Ovary (tissue), 9 donors: Measurements from ENCODE around the gene F7. TPM values are rescaled to one million over a fixed set of nuclear protein-coding genes. Genes with fewer than 3 reads are reported as not detected.

Experiments
- DNase-seq, 5 donors: peaks; one replicate each; pipeline ENCODE4 v3.0.0-alpha.2; 2019 to 2020
- H3K27ac ChIP-seq, 2 donors: fragments of 200-600 bp; one replicate each; pipeline versions ENCODE4 v1.5.1 to v1.8.0; 2019 to 2022
- H3K27me3 ChIP-seq: fragments of 200-600 bp; one replicate; pipeline ENCODE4 v1.8.0; 2022
- H3K36me3 ChIP-seq: fragments of 200-600 bp; sonication (generic); one replicate; pipeline ENCODE4 v1.5.1; 2019
- H3K4me1 ChIP-seq: one replicate; pipeline ENCODE4 v1.8.1; 2013; ENCODE audit warnings: mild to moderate bottlenecking, moderate library complexity; ENCODE audit not compliant: insufficient read depth
- H3K4me3 ChIP-seq: fragments of 200-600 bp; sonication (generic); one replicate; pipeline ENCODE4 v1.5.1; 2017
- H3K9me3 ChIP-seq, 2 donors: fragments of 200-600 bp in 1 of 2; sonication (generic) in 1 of 2; one replicate each; pipeline versions ENCODE4 v1.5.1 to v1.8.1; 2013 to 2019; ENCODE audit warnings: mild to moderate bottlenecking in 1 of 2, moderate library complexity in 1 of 2
- CTCF ChIP-seq, 3 donors: fragments of 450-650 bp in 2 of 3; fragments of 200-600 bp in 1 of 3; IDR thresholded peaks; one replicate each; pipeline versions ENCODE4 v1.5.1 to v1.8.0; 2016 to 2022; ENCODE audit warnings: antibody characterized with exemption in 3 of 3, mild to moderate bottlenecking in 1 of 3
- EP300 ChIP-seq: sonication (generic); formaldehyde crosslinking; IDR thresholded peaks from one replicate; pipeline ENCODE4 v1.6.1; 2017; ENCODE audit warnings: antibody characterized with exemption
- POLR2A ChIP-seq: fragments of 450-650 bp; IDR thresholded peaks from one replicate; pipeline ENCODE4 v1.6.1; 2017; ENCODE audit warnings: antibody characterized with exemption, mild to moderate bottlenecking, moderate library complexity
- WGBS, 3 donors: extraction: QIAGEN DNeasy Blood & Tissue Kit in 1 of 3; methylation state at CpG; one replicate each; pipeline versions ENCODE4 v1.1.5 to v1.1.7; 2013 to 2017; 5-methylcytosine and 5-hydroxymethylcytosine counted together
- intact Hi-C, 4 donors: fragments of 100-400 bp; cut with DNase I; formaldehyde crosslinking; loops; one replicate each; pipeline versions ENCODE4 v1.11.0 to v1.15.1; 2022 to 2023
- polyA plus RNA-seq, 2 donors: library from polyadenylated mRNA; stranded (reverse); fragments of 200-250 nt in 1 of 2; fragments of 350-450 nt in 1 of 2; fragmentation: Illumina TruSeq in 1 of 2; extraction: RNeasy Lipid Tissue Mini Kit (QIAGEN cat#74804) in 1 of 2; gene quantifications; one replicate each; pipeline ENCODE4 v1.2.3, GENCODE V29; 2013 to 2014
- total RNA-seq, 7 donors: library from RNA; depleted of rRNA in 2 of 7; stranded (reverse); fragments of >200 nt in 2 of 7; fragmentation: NEBNext Ultra II Directional in 3 of 7; extraction: Animal tissue kit (Norgen Biotek cat#: 25700) in 3 of 7; gene quantifications; one replicate each; pipeline versions ENCODE4 v1.1.0 to v1.2.4, GENCODE V29; 2016 to 2023
- donor health status: DM: no; HTN: no; CAD: no; lungs with moderate emphysema.
- donor health status: DM: no; HTN: no; CAD: no.
- donor health status: Bipolar disorder and iron deficiency.
- donor health status: DM: yes; HTN: yes; CAD: no.
- donor health status: DM: no; HTN: no; CAD: no.
- donor health status: DM: yes; HTN: yes; CAD: no.

The F7 gene
- total and polyA plus RNA-seq, 9 donors = 0.11 to 2.1 (median 0.35) TPM; not detected in 2

- no peak overlapping the region for H3K27ac ChIP-seq
- intact Hi-C loops = no loop called here
- 72 to 86% (median 73%) methylated on average over 12 of the region's 12 CpGs for WGBS, 3 donors
- H3K9me3 ChIP-seq = no peaks in the 10 kb centered on the region
- DNase-seq = no peak
- no peak for TF ChIP-seq POLR2A
- no peak for TF ChIP-seq CTCF (IDR thresholded peaks at IDR 0.05)
- TF ChIP-seq EP300 = no peak
- no peaks in the 10 kb centered on the region for H3K36me3 ChIP-seq
- H3K27me3 ChIP-seq = no peaks in the 10 kb centered on the region
- no peak overlapping the region for H3K4me3 ChIP-seq
- no peaks in the 10 kb centered on the region for H3K4me1 ChIP-seq
Measured at GRCh38 chr13:113164492-113164891, 58.9 kb downstream of the F7 start.

- WGBS, 3 donors = 87 to 93% (median 90%) methylated on average over 10 of the region's 10 CpGs
- no peak for DNase-seq
- no peaks in the 10 kb centered on the region for H3K4me1 ChIP-seq
- H3K27ac ChIP-seq = no peak overlapping the region
- intact Hi-C loops = no loop called here
- H3K36me3 ChIP-seq = no peaks in the 10 kb centered on the region
- TF ChIP-seq CTCF (IDR thresholded peaks at IDR 0.05) (no peak), EP300 (no peak), POLR2A (no peak)
- no peaks in the 10 kb centered on the region for H3K9me3 ChIP-seq
- H3K27me3 ChIP-seq = no peaks in the 10 kb centered on the region
- no peak overlapping the region for H3K4me3 ChIP-seq
Measured at GRCh38 chr13:113166266-113166665, 60.7 kb downstream of the F7 start.

GRCh38 chr13:113166681-113167080 is 61.1 kb downstream of the F7 start:
- no peak for DNase-seq
- WGBS, 3 donors = 89 to 90% (median 90%) methylated on average over 5 of the region's 5 CpGs
- no peak overlapping the region for H3K27ac ChIP-seq
- TF ChIP-seq POLR2A (no peak), CTCF (IDR thresholded peaks at IDR 0.05) (no peak), EP300 (no peak)
- no peaks in the 10 kb centered on the region for H3K36me3 ChIP-seq
- intact Hi-C loops = no loop called here
- no peaks in the 10 kb centered on the region for H3K9me3 ChIP-seq
- H3K4me3 ChIP-seq = no peak overlapping the region
- H3K27me3 ChIP-seq = no peaks in the 10 kb centered on the region
- H3K4me1 ChIP-seq = no peaks in the 10 kb centered on the region

- no peak for DNase-seq
- H3K4me3 ChIP-seq = no peak overlapping the region
- no peak overlapping the region for H3K27ac ChIP-seq
- H3K36me3 ChIP-seq = no peaks in the 10 kb centered on the region
- no peaks in the 10 kb centered on the region for H3K27me3 ChIP-seq
- H3K9me3 ChIP-seq = no peaks in the 10 kb centered on the region
- TF ChIP-seq EP300 (no peak), CTCF (IDR thresholded peaks at IDR 0.05) (no peak), POLR2A (no peak)
- intact Hi-C loops = no loop called here
- H3K4me1 ChIP-seq = no peaks in the 10 kb centered on the region
- WGBS, 3 donors = 93 to 94% (median 94%) methylated on average over 10 of the region's 10 CpGs
Measured at GRCh38 chr13:113167155-113167554, 61.6 kb downstream of the F7 start.

GRCh38 chr13:113167575-113167974 is 62.0 kb downstream of the F7 start:
- no peak for TF ChIP-seq POLR2A
- no peak overlapping the region for H3K27ac ChIP-seq
- H3K9me3 ChIP-seq = no peaks in the 10 kb centered on the region
- H3K4me1 ChIP-seq = no peaks in the 10 kb centered on the region
- H3K36me3 ChIP-seq = no peaks in the 10 kb centered on the region
- no peak for DNase-seq
- intact Hi-C loops = no loop called here
- 98% methylated on average over 3 of the region's 3 CpGs for WGBS, 3 donors
- H3K4me3 ChIP-seq = no peak overlapping the region
- no peaks in the 10 kb centered on the region for H3K27me3 ChIP-seq
